ENCODE data around the gene MAML2. TPM values are rescaled to one million over a fixed set of nuclear protein-coding genes. Genes with fewer than 3 reads are reported as not detected.
"Not testable (repeated sequence)": the region's sequence is repeated elsewhere in the genome, so short reads cannot be mapped to it uniquely, and the experiment has no call there.

The MAML2 gene
- total RNA-seq, 1 experiment from 2014 or later, result 2.7 TPM

- Histone ChIP-seq H3K79me1 (ENCODE audit: insufficient read depth, low read depth, low read length, poor library complexity, severe bottlenecking) (no peaks in the 10 kb centered on the region), H3K9me3 (ENCODE audit: control insufficient read depth, low read depth, low read length) (no peaks in the 10 kb centered on the region), H3K4ac (ENCODE audit: low read depth, low read length) (no peak overlapping the region), H3K23ac (ENCODE audit: insufficient read length, low read depth, low read length) (no peak overlapping the region), H3K4me1 (ENCODE audit: insufficient read depth, low read length) (0 out of 2 replicates have a peak, but pooled peaks cover 3% of the 10 kb centered on the region), H3K56ac (ENCODE audit: insufficient read length, low read depth, low read length) (no peak overlapping the region), H3K23me2 (ENCODE audit: insufficient read length, low read depth, low read length, poor library complexity, severe bottlenecking) (no peaks in the 10 kb centered on the region), H2BK20ac (ENCODE audit: low read depth, low read length, poor library complexity, severe bottlenecking) (no peak overlapping the region), H4K5ac (ENCODE audit: insufficient read length, low read depth, low read length) (no peak overlapping the region), H2BK15ac (ENCODE audit: low read depth, low read length) (no peak overlapping the region), H3K27ac (ENCODE audit: insufficient read length, low read depth, low read length) (no peak overlapping the region), H3K18ac (ENCODE audit: insufficient read length, low read depth, low read length) (no peak overlapping the region), H3K27me3 (ENCODE audit: insufficient read depth, low read length) (no peaks in the 10 kb centered on the region), H4K91ac (ENCODE audit: insufficient read length, low read depth, low read length) (no peak overlapping the region), H2AK5ac (ENCODE audit: insufficient read length, low read length) (peak overlapping the region; percentile 39), H4K20me1 (ENCODE audit: control insufficient read depth, insufficient read depth, insufficient read length) (no peaks in the 10 kb centered on the region), H2BK120ac (ENCODE audit: low read depth, low read length, poor library complexity, severe bottlenecking) (no peak overlapping the region), H4K8ac (replicated peaks; ENCODE audit: insufficient read length, low read depth, low read length) (no peak overlapping the region), H3K9ac (ENCODE audit: extremely low read depth, insufficient read length, low read length) (no peak overlapping the region), H3K4me2 (ENCODE audit: insufficient read depth, insufficient read length, low read length) (no peak overlapping the region), H3K79me2 (ENCODE audit: insufficient read depth, low read length) (no peaks in the 10 kb centered on the region), H3T11ph (ENCODE audit: low read length) (no peak overlapping the region), H2BK5ac (ENCODE audit: insufficient read length, low read length) (no peak overlapping the region), H2BK12ac (ENCODE audit: insufficient read length, low read depth, low read length) (peak overlapping the region; percentile 63), H2AFZ (ENCODE audit: low read length) (no peak overlapping the region), H3K14ac (ENCODE audit: insufficient read depth, low read length) (no peak overlapping the region)
- Mint-ChIP-seq H3K9me3 (peaks cover 3 to 7% of the 10 kb centered on the region in 2 experiments; a peak in 4 of 5 replicates), H3K27ac (peak overlapping the region in 2 of 3 experiments; percentile 12 to 53; a peak in 2 of 7 replicates), H3K4me3 (no peak overlapping the region), H3K36me3 (ENCODE audit: insufficient read depth in 1 of 3, low read depth in 3 of 3) (peaks cover 7 to 18% (median 7%) of the 10 kb centered on the region in 3 experiments; a peak in 6 of 7 replicates), H3K4me1 (peaks cover 17% of the 10 kb centered on the region in 2 experiments), H3K27me3 (ENCODE audit: low read depth) (no peaks in the 10 kb centered on the region)
- TF ChIP-seq, protein P1, sequence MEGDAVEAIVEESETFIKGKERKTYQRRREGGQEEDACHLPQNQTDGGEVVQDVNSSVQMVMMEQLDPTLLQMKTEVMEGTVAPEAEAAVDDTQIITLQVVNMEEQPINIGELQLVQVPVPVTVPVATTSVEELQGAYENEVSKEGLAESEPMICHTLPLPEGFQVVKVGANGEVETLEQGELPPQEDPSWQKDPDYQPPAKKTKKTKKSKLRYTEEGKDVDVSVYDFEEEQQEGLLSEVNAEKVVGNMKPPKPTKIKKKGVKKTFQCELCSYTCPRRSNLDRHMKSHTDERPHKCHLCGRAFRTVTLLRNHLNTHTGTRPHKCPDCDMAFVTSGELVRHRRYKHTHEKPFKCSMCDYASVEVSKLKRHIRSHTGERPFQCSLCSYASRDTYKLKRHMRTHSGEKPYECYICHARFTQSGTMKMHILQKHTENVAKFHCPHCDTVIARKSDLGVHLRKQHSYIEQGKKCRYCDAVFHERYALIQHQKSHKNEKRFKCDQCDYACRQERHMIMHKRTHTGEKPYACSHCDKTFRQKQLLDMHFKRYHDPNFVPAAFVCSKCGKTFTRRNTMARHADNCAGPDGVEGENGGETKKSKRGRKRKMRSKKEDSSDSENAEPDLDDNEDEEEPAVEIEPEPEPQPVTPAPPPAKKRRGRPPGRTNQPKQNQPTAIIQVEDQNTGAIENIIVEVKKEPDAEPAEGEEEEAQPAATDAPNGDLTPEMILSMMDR (conservative IDR thresholded peaks at IDR 0.05), result no peak
- DNase-seq, result no peak
- no CpG with 5 or more reads among the region's 4 CpGs for WGBS (ENCODE audit: extremely low coverage, insufficient read length, low lambda C conversion rate)
Measured at GRCh38 chr11:96271777-96272176, 71.2 kb downstream of the MAML2 start.

- H3K27me3 ChIP-seq (ENCODE audit: insufficient read depth, low read length); H2BK15ac ChIP-seq (ENCODE audit: low read depth, low read length); H3K79me2 ChIP-seq (ENCODE audit: insufficient read depth, low read length); H2BK5ac ChIP-seq (ENCODE audit: insufficient read length, low read length); H3K79me1 ChIP-seq (ENCODE audit: insufficient read depth, low read depth, low read length, poor library complexity, severe bottlenecking); H3K14ac ChIP-seq (ENCODE audit: insufficient read depth, low read length); H3K9me3 Mint-ChIP-seq; H2BK20ac ChIP-seq (ENCODE audit: low read depth, low read length, poor library complexity, severe bottlenecking); H2AK5ac ChIP-seq (ENCODE audit: insufficient read length, low read length); H2BK120ac ChIP-seq (ENCODE audit: low read depth, low read length, poor library complexity, severe bottlenecking); H3K23me2 ChIP-seq (ENCODE audit: insufficient read length, low read depth, low read length, poor library complexity, severe bottlenecking); H3K9me3 ChIP-seq (ENCODE audit: control insufficient read depth, low read depth, low read length); H3K27ac ChIP-seq (ENCODE audit: insufficient read length, low read depth, low read length); H4K8ac ChIP-seq (replicated peaks; ENCODE audit: insufficient read length, low read depth, low read length); DNase-seq; H3K9ac ChIP-seq (ENCODE audit: extremely low read depth, insufficient read length, low read length); H3K27me3 Mint-ChIP-seq (ENCODE audit: low read depth); H3K4ac ChIP-seq (ENCODE audit: low read depth, low read length); H4K91ac ChIP-seq (ENCODE audit: insufficient read length, low read depth, low read length); H3K56ac ChIP-seq (ENCODE audit: insufficient read length, low read depth, low read length); H3T11ph ChIP-seq (ENCODE audit: low read length); H3K27ac Mint-ChIP-seq; H3K23ac ChIP-seq (ENCODE audit: insufficient read length, low read depth, low read length); H3K18ac ChIP-seq (ENCODE audit: insufficient read length, low read depth, low read length); H4K5ac ChIP-seq (ENCODE audit: insufficient read length, low read depth, low read length); H3K4me2 ChIP-seq (ENCODE audit: insufficient read depth, insufficient read length, low read length); H3K4me1 ChIP-seq (ENCODE audit: insufficient read depth, low read length); H3K4me3 Mint-ChIP-seq; H4K20me1 ChIP-seq (ENCODE audit: control insufficient read depth, insufficient read depth, insufficient read length); H2AFZ ChIP-seq (ENCODE audit: low read length); H2BK12ac ChIP-seq (ENCODE audit: insufficient read length, low read depth, low read length): not testable (repeated sequence)
- peaks cover 17 to 18% of the 10 kb centered on the region in 2 experiments for H3K4me1 Mint-ChIP-seq
- H3K36me3 Mint-ChIP-seq (ENCODE audit: insufficient read depth in 1 of 3, low read depth in 3 of 3), result peaks cover 7 to 18% (median 7%) of the 10 kb centered on the region in 3 experiments; a peak in 6 of 7 replicates
Measured at GRCh38 chr11:96271352-96271751, 71.6 kb downstream of the MAML2 start.
